H9 (cell line): Measurements from ENCODE around the gene SH3BP2. TPM values are rescaled to one million over a fixed set of nuclear protein-coding genes. Genes with fewer than 3 reads are reported as not detected.
A peak's percentile ranks its signal among the peaks of the same experiment; 100 is the strongest.

ENCODE experiments used
- DNase-seq: peaks from one replicate; pipeline ENCODE4 v3.0.0-alpha.2; 2017
- H2AFZ ChIP-seq: one replicate; pipeline ENCODE4 v1.6.1; 2013; ENCODE audit warnings: mild to moderate bottlenecking, low read length, control low read depth, moderate library complexity
- H2AK5ac ChIP-seq: 2 replicates; pipeline ENCODE4 v1.6.1; 2013; ENCODE audit warnings: low read length, control low read depth, mixed read lengths; ENCODE audit not compliant: insufficient read length
- H2BK120ac ChIP-seq: one replicate; pipeline ENCODE4 v1.6.1; 2013; ENCODE audit warnings: low read depth, mild to moderate bottlenecking, low read length, control low read depth, inconsistent platforms; ENCODE audit not compliant: poor library complexity, severe bottlenecking
- H2BK12ac ChIP-seq: 2 replicates; pipeline ENCODE4 v1.6.1; 2013; ENCODE audit warnings: low read length, control low read depth, mixed read lengths, low read depth; ENCODE audit not compliant: insufficient read length
- H2BK15ac ChIP-seq: 2 replicates; pipeline ENCODE4 v1.6.1; 2013; ENCODE audit warnings: low read depth, low read length, control low read depth
- H2BK20ac ChIP-seq: one replicate; pipeline ENCODE4 v1.6.1; 2013; ENCODE audit warnings: low read depth, mild to moderate bottlenecking, low read length, control low read depth, inconsistent platforms; ENCODE audit not compliant: poor library complexity, severe bottlenecking
- H2BK5ac ChIP-seq: 2 replicates; pipeline ENCODE4 v1.6.1; 2013; ENCODE audit warnings: low read length, control low read depth, mixed read lengths; ENCODE audit not compliant: insufficient read length
- H3K14ac ChIP-seq: 2 replicates; pipeline ENCODE4 v1.6.1; 2013; ENCODE audit warnings: low read length, control low read depth; ENCODE audit not compliant: insufficient read depth
- H3K18ac ChIP-seq: 2 replicates; pipeline ENCODE4 v1.6.1; 2013; ENCODE audit warnings: low read depth, mild to moderate bottlenecking, mixed read lengths, low read length, control low read depth; ENCODE audit not compliant: insufficient read length
- H3K23ac ChIP-seq: 2 replicates; pipeline ENCODE4 v1.6.1; 2013; ENCODE audit warnings: low read length, control low read depth, mixed read lengths, low read depth; ENCODE audit not compliant: insufficient read length
- H3K23me2 ChIP-seq: 2 replicates; pipeline ENCODE4 v1.6.1; 2013; ENCODE audit warnings: low read depth, mild to moderate bottlenecking, mixed read lengths, low read length, control low read depth; ENCODE audit not compliant: insufficient read length, poor library complexity, severe bottlenecking
- H3K27ac ChIP-seq: 2 replicates; pipeline ENCODE4 v1.5.1; 2013; ENCODE audit warnings: low read length, control low read depth, mixed read lengths, low read depth; ENCODE audit not compliant: insufficient read length
- H3K27me3 ChIP-seq: 2 replicates; pipeline ENCODE4 v1.6.1; 2013; ENCODE audit warnings: low read length, control low read depth, inconsistent platforms; ENCODE audit not compliant: insufficient read depth
- H3K4ac ChIP-seq: 2 replicates; pipeline ENCODE4 v1.6.1; 2013; ENCODE audit warnings: low read depth, mild to moderate bottlenecking, control low read depth, inconsistent platforms, low read length, moderate library complexity
- H3K4me1 ChIP-seq: 2 replicates; pipeline ENCODE4 v1.6.1; 2013; ENCODE audit warnings: low read length, control low read depth, inconsistent platforms; ENCODE audit not compliant: insufficient read depth
- H3K4me2 ChIP-seq: 2 replicates; pipeline ENCODE4 v1.6.1; 2013; ENCODE audit warnings: low read length, control low read depth, mixed read lengths; ENCODE audit not compliant: insufficient read length, insufficient read depth
- H3K56ac ChIP-seq: 2 replicates; pipeline ENCODE4 v1.6.1; 2013; ENCODE audit warnings: low read depth, mild to moderate bottlenecking, mixed read lengths, low read length, control low read depth; ENCODE audit not compliant: insufficient read length
- H3K79me1 ChIP-seq: 2 replicates; pipeline ENCODE4 v1.6.1; 2013; ENCODE audit warnings: low read depth, mild to moderate bottlenecking, moderate library complexity, low read length, control low read depth, inconsistent platforms; ENCODE audit not compliant: insufficient read depth, poor library complexity, severe bottlenecking
- H3K79me2 ChIP-seq: 2 replicates; pipeline ENCODE4 v1.6.1; 2013; ENCODE audit warnings: low read length, control low read depth, inconsistent platforms; ENCODE audit not compliant: insufficient read depth
- H3K9ac ChIP-seq: 2 replicates; pipeline ENCODE4 v1.6.1; 2013; ENCODE audit warnings: low read length, control low read depth, mixed read lengths; ENCODE audit not compliant: insufficient read length; ENCODE audit errors: extremely low read depth
- H3K9me3 ChIP-seq: one replicate; pipeline ENCODE4 v1.6.1; 2013; ENCODE audit warnings: low read depth, low read length, inconsistent platforms; ENCODE audit not compliant: control insufficient read depth
- H3T11ph ChIP-seq: one replicate; pipeline ENCODE4 v1.6.1; 2013; ENCODE audit warnings: mild to moderate bottlenecking, low read length, control low read depth, inconsistent platforms
- H4K20me1 ChIP-seq: one replicate; pipeline ENCODE4 v1.6.1; 2013; ENCODE audit not compliant: control insufficient read depth, insufficient read length, insufficient read depth
- H4K5ac ChIP-seq: 2 replicates; pipeline ENCODE4 v1.6.1; 2013; ENCODE audit warnings: low read depth, mild to moderate bottlenecking, mixed read lengths, low read length, control low read depth; ENCODE audit not compliant: insufficient read length
- H4K8ac ChIP-seq: replicated peaks from 2 replicates; pipeline ENCODE4 v1.6.1; 2013; ENCODE audit warnings: low read length, control low read depth, mixed read lengths, low read depth; ENCODE audit not compliant: insufficient read length
- H4K91ac ChIP-seq: 2 replicates; pipeline ENCODE4 v1.6.1; 2013; ENCODE audit warnings: low read depth, mild to moderate bottlenecking, moderate library complexity, mixed read lengths, low read length, control low read depth; ENCODE audit not compliant: insufficient read length
- H3K27ac Mint-ChIP-seq, 3 experiments: 2 replicates in 2 of 3; 3 replicates in 1 of 3; pipeline ENCODE4 v1.8.0; 2020 to 2021; ENCODE audit warnings: mixed read lengths in 3 of 3, mild to moderate bottlenecking in 1 of 3, moderate library complexity in 1 of 3
- H3K27me3 Mint-ChIP-seq: 2 replicates; pipeline ENCODE4 v1.8.0; 2021; ENCODE audit warnings: low read depth, mild to moderate bottlenecking, moderate library complexity, mixed read lengths
- H3K36me3 Mint-ChIP-seq, 3 experiments: 2 replicates in 2 of 3; 3 replicates in 1 of 3; pipeline ENCODE4 v1.8.0; 2020 to 2021; ENCODE audit warnings: low read depth in 3 of 3, mixed read lengths in 3 of 3; ENCODE audit not compliant: insufficient read depth in 1 of 3
- H3K4me1 Mint-ChIP-seq, 2 experiments: 2 replicates each; pipeline ENCODE4 v1.8.0; 2020; ENCODE audit warnings: mixed read lengths in 2 of 2
- H3K4me3 Mint-ChIP-seq, 2 experiments: 2 replicates in 1 of 2; 3 replicates in 1 of 2; pipeline ENCODE4 v1.8.0; 2020 to 2021; ENCODE audit warnings: mild to moderate bottlenecking in 2 of 2, mixed read lengths in 2 of 2, moderate library complexity in 1 of 2
- H3K9me3 Mint-ChIP-seq, 2 experiments: 2 replicates in 1 of 2; 3 replicates in 1 of 2; pipeline ENCODE4 v1.8.0; 2020; ENCODE audit warnings: mild to moderate bottlenecking in 2 of 2, mixed read lengths in 2 of 2, moderate library complexity in 1 of 2
- CTCF ChIP-seq: fragments of 200-600 bp; sonication (generic); conservative IDR thresholded peaks from 3 replicates; pipeline ENCODE4 v1.8.0; 2021; ENCODE audit warnings: antibody characterized with exemption, mild to moderate bottlenecking
- WGBS: extraction: QIAGEN DNeasy Blood & Tissue Kit; methylation state at CpG from one replicate; pipeline ENCODE4 v1.1.7; 2013; ENCODE audit warnings: missing lambda C conversion rate, low lambda C conversion rate, mixed read lengths; ENCODE audit not compliant: insufficient read length; ENCODE audit errors: extremely low coverage; 5-methylcytosine and 5-hydroxymethylcytosine counted together
- total RNA-seq: library from RNA; stranded (reverse); gene quantifications from 2 replicates; pipeline ENCODE4 v1.2.1, GENCODE V29; 2021

The SH3BP2 gene
- total RNA-seq, 1 experiment from 2014 or later, result 37.6 TPM

- peak overlapping the region in 1 of 3 experiments; percentile 92; a peak in 2 of 7 replicates for H3K27ac Mint-ChIP-seq
- no peaks in the 10 kb centered on the region for H3K23me2 ChIP-seq
- no peak overlapping the region for H2BK5ac ChIP-seq
- no peak overlapping the region for H3K4me3 Mint-ChIP-seq
- H3K14ac ChIP-seq, result no peak overlapping the region
- H3K36me3 Mint-ChIP-seq, result no peaks in the 10 kb centered on the region
- no peak overlapping the region for H3K18ac ChIP-seq
- H3K4me1 Mint-ChIP-seq, result peaks cover 8 to 22% of the 10 kb centered on the region in 2 experiments
- H3K79me1 ChIP-seq, result no peaks in the 10 kb centered on the region
- no peak overlapping the region for H4K5ac ChIP-seq
- no CpG with 5 or more reads among the region's 13 CpGs for WGBS
- no peaks in the 10 kb centered on the region for H3K79me2 ChIP-seq
- H3K27me3 Mint-ChIP-seq, result no peaks in the 10 kb centered on the region; the same call in 1 of the 2 replicates
- H2AFZ ChIP-seq, result no peak overlapping the region
- H4K91ac ChIP-seq, result no peak overlapping the region
- H3K9me3 Mint-ChIP-seq, result no peaks in the 10 kb centered on the region
- H3K9ac ChIP-seq, result no peak overlapping the region
- H2BK15ac ChIP-seq, result no peak overlapping the region
- DNase-seq, result no peak
- H3K9me3 ChIP-seq, result no peaks in the 10 kb centered on the region
- no peak overlapping the region for H2BK120ac ChIP-seq
- H4K8ac ChIP-seq, result no peak overlapping the region
- H2BK20ac ChIP-seq, result no peak overlapping the region
- peaks cover 5% of the 10 kb centered on the region for H4K20me1 ChIP-seq
- TF ChIP-seq CTCF, result no peak
- no peak overlapping the region for H3K4me2 ChIP-seq
- no peak overlapping the region for H3K23ac ChIP-seq
- no peak overlapping the region for H2BK12ac ChIP-seq
- no peak overlapping the region for H3K56ac ChIP-seq
- H3K27ac ChIP-seq, result no peak overlapping the region
- no peaks in the 10 kb centered on the region for H3K27me3 ChIP-seq
- H3K4me1 ChIP-seq, result peaks cover 4% of the 10 kb centered on the region
- H2AK5ac ChIP-seq, result no peak overlapping the region
- H3K4ac ChIP-seq, result no peak overlapping the region
- H3T11ph ChIP-seq, result no peak overlapping the region
These were observed 14.7 kb downstream of the SH3BP2 start for GRCh38 chr4:2807571-2807970.
